ENCODE data around the gene POU4F3. TPM values are rescaled to one million over a fixed set of nuclear protein-coding genes. Genes with fewer than 3 reads are reported as not detected.
A peak's percentile ranks its signal among the peaks of the same experiment; 100 is the strongest.

The POU4F3 gene
- total RNA-seq, 2 donors from 2014 or later = 0.27 to 0.46 TPM

- no peaks in the 10 kb centered on the region for H3K36me3 ChIP-seq (ENCODE audit: control insufficient read depth, insufficient read depth, low read length)
- H3K27me3 ChIP-seq (ENCODE audit: control insufficient read depth, insufficient read depth, low read length, poor library complexity, severe bottlenecking) = peaks cover 5% of the 10 kb centered on the region
- TF ChIP-seq CTCF (conservative IDR thresholded peaks at IDR 0.05) = peak; percentile 93
- Mint-ChIP-seq H3K9me3 (no peaks in the 10 kb centered on the region), H3K36me3 (ENCODE audit: low read depth) (no peaks in the 10 kb centered on the region), H3K4me3 (no peak overlapping the region), H3K27ac (no peak overlapping the region), H3K27me3 (ENCODE audit: insufficient read depth) (no peaks in the 10 kb centered on the region), H3K4me1 (no peaks in the 10 kb centered on the region)
- no peaks in the 10 kb centered on the region for H3K9me3 ChIP-seq (ENCODE audit: control insufficient read depth, low read length)
- DNase-seq = peak; percentile 78
- no peak overlapping the region for H3K27ac ChIP-seq (ENCODE audit: low read depth, low read length)
- no peak overlapping the region for H3K9ac ChIP-seq (ENCODE audit: extremely low read depth, low read length, poor library complexity, severe bottlenecking)
- H3K4me3 ChIP-seq (ENCODE audit: low read length) = no peak overlapping the region
- WGBS, 2 experiments (ENCODE audit: insufficient coverage in 1 of 2, insufficient read length in 1 of 2) = 29% methylated on average over 2 of the region's 2 CpGs; no CpG with 5 or more reads in 1 of the 2 experiments
- no peaks in the 10 kb centered on the region for H3K4me1 ChIP-seq (ENCODE audit: control insufficient read depth, insufficient read depth, low read length)
Measured at GRCh38 chr5:146390469-146390868, 51.8 kb downstream of the POU4F3 start.

Other genes starting within 250 kb of the POU4F3 start
- 1 to 10 TPM in 1 of 2 donors, under 1 TPM in 1; 1.00 to 1.5 TPM for gene PLAC8L1, start 233.3 kb upstream of the POU4F3 start, total RNA-seq
- 100 to 1,000 TPM; 188 to 190 TPM for gene LARS1, start 156.2 kb upstream of the POU4F3 start, total RNA-seq
- 10 to 100 TPM; 26.9 to 30.9 TPM for gene RBM27, start 135.2 kb upstream of the POU4F3 start, total RNA-seq
- gene TCERG1, start 108.5 kb downstream of the POU4F3 start, total RNA-seq = 100 to 1,000 TPM; 108 to 144 TPM
- 10 to 100 TPM in 1 of 2 donors, 1 to 10 TPM in 1; 5.1 to 13.6 TPM for gene GPR151, start 177.4 kb downstream of the POU4F3 start, total RNA-seq